ENCODE results near the gene TPRA1.

TPRA1 gene

DNA sequence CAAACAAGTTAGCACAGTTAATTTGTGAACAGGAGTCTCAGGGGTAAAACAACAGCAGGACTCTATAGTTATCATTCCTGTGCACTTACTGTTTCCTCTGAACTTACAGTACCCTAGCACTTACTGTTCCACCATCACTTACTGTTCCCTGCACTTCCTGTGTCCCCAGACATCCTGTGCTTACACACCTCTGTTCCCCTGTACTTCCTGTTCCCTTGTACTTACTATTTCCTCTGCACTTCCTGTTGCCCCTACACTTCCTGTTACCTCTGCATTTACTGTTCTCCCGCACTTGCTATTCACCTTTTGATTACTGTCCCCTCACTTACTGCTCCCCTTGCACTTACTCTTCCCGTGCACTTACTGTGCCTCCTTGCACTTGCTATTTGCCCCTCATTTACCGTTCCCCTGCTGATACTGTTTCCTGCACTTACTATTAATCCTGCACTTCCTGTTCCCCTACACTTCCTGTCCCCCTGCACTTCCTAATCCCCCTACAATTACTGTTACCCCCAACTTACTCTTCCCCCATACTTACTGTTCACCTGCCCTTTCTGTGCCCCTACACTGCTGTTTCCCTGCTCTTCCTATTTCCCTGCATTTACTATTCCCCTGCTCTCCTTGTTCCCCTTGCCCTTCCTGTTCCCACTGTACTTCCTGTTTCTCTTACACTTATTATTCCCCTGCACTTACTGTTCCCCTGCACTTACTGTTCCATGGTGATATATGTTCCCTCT is 30.3 kb downstream of the TPRA1 start:
- DNase-seq (ENCODE audit: low read depth), result no peak

DNA sequence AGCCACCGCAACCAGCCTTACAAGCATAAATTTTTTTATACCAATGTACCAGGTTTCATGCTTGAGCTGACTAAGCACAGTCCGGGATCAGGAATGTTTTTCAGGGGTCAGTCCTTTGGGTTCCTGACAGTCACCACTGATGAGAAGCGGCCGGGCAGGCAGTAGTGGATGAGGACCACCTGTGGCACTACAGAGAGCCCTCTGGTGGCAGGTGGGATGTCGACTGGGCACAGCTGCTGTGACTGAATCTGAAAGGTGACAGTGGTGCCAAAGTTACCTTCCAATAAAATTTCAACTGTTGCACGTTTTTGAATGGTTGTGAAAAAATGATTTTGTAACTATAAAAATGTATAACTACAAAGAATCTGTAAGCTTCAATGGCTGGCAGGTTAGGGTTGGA is 34.0 kb downstream of the TPRA1 start:
- DNase-seq (ENCODE audit: low read depth), result no peak

DNA sequence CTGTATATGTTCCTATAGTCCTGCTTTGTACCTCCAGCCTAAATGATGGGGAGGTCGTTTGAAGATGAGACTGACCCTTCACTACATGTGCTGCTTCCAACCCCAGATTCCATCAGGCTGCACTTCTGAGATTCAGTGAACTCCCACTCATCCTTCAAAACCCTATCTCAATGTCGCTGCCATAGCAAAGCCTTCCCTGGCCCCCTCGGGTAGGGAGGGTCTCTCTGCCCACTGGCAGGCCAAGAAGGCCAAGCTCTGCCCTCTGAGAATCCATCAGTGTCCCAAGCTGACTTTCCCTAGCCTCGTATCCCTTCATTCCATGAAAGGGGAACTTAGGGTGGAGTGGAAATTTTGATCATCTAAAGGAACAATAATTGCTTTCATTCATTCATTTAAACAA is 35.4 kb downstream of the TPRA1 start:
- no peak for DNase-seq (ENCODE audit: low read depth)

DNA sequence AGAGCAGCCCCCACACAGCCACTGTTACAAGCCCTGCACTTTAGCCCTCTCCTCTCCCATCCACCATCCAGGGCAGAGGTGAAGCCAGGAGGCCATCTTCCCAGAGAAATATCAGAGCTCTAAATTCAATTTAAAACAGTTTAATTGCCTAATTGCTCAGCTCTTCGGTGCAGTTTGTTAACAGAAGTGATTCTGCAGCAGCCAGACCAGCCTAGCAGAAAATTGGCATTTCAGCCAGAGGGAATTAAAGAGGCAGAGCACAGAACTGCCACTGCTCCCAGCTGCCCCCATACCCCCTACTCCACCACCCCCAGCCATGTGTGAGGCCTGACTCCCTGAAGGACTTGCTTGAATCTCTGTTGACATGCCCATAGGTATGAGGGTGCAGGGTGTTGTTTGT is 38.5 kb downstream of the TPRA1 start:
- DNase-seq (ENCODE audit: low read depth), result no peak

DNA sequence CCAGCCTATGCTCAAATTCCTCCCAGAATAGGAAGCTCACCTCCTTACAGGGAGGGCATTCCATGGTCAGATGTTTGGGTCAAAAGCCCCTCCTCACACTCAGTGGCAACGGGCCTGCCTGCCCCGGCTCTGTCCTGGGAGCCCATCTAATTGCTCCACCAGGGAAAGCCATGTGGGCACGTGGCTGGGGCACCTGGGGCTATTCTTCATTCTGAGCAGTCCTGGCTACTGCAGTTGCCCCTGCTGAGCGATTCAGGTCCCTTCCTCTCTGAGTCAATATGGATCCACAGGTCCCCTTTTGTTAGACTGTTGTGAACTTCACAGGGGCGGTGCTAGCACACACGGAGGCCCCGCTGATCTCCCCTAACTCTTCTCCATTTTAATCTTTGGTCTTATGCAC is 39.4 kb downstream of the TPRA1 start:
- DNase-seq (ENCODE audit: low read depth), result no peak

DNA sequence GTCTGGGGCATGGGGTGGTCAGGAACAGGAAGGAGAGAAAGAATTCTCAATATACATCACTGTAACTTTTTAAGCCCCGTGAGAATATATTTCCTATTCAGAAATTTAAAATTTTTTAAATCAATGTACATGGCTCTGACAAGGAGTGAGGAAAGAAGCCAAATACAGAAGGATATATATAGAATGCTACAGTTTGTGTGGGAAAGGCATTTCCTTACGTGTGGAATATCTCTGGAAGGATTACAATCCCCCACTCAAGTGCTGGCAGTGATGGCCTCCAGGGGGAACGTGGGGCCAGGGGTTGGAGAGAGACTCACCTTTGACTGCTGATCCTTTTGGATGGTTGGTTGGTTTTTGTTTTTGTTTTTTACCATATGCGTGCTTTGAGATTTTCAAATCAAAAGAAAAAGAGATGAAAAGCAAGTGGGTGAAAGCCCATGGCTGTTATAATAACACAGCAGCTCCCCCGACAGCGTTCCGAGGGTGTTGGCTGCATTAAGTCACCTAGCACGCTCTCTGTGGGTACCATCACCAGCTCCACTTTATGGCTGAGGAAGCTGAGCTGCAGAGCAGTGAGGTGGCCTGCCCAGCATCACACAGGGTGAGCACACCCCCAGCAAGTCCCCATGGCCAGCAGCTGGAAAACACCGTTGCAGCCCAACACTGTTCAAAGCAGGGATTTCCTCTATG is 39.9 kb downstream of the TPRA1 start:
- no peak for DNase-seq (ENCODE audit: low read depth)

DNA sequence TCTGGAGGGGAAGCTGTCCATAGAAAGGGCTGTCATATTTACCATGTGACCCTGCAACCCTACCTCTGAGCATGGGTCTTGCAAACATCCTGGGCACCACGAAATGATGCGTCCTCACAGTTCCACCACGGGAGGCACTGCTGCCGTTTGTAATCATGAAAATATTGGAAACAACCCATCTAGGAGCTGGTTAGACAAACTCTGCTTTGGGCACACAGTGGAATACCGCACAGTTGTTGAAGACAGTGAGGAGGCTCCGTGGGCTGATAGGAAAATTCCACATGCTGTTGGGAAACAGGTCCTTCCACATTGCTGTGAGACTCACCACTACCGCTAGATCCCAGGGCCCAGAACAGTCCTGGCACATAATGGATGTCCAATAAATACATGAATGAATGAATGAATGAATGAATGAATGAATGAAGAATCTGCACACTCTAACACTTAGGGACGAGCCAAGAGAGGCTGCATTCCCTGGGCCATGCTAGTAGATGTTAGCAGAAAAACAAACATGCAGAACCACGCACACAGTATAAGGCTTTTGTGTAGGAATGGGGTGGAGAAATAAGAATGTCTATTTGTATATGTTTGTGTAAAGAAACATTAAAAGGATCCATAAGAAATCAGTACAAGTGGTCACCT is 40.6 kb downstream of the TPRA1 start:
- DNase-seq (ENCODE audit: low read depth), result no peak

DNA sequence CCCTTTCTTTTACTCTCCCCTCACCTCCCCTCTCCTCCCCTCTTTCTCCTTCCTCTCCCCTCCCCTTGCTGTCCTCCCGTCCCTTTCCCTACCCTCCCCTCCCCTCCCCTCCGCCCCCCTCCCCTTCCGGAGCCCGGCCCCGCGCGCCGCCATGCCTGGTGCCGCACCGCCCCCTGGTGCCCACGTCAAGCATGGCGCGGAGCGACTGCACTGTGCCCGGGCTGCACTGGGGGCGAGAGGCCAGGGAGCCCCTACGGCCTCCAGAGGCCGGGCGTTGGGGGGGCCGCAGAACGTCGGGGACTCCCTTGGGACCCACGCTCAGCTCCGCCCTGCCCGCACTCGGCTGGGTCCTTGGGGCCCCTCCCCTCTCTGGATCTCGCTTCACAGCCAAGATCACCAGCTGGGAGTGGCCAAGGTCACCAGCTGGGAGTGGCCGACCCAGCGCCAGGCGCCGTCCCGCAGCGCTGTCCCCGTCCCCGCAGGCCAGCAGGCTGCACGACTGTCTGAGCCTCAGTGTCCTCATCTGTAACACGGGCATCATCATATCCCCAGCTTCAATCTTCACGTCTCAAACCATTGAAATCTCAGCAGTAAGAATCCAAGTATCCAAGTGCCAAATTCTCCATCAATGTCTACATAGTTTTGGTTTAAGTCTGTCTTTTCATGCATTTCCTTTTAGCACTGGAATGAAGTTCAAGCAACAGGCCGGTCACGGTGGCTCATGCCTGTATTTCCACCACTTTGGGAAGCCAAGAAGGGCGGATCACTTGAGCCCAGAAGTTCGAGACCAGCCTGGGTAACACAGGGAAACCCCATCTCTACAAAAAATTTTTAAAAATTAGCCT is 42.5 kb downstream of the TPRA1 start:
- DNase-seq (ENCODE audit: low read depth), result no peak

DNA sequence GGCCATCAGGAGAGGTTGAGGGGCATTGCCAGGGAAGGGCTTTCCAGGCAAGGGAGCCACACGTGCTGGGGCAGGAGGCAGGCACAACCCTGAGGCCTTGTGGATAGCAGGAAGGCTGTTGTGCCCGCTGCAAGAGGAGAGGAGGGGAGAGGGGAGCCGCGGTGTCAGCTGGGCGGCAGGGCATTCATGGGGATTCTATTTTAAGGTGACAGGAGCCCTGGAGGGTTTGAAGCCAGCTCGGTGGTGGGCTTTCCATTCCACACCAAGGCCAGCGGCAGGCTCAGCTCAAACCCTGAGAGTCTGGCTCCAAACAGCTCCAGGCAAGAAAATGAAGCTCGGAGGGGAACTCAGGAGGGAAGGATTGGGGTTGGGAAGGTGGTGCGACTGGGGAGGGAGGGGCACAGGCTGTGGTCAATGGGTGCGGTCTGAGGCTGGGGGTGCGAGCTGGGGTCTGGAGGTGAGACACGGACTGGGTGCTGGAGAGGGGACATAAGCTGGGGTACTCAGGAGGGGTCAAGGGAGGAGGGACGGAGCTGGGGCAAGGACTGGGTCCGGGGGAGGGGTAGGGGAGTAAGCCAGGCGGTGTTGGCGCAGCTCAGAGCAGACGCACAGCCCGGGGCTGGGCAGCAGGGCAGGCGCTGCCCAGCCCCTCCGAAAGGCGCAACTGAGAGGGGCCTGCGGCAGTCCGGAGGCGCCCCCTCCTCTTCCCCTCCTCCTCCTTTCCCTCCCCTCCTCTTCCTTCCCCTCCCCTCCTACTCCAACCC is 43.4 kb downstream of the TPRA1 start:
- DNase-seq (ENCODE audit: low read depth), result no peak

DNA sequence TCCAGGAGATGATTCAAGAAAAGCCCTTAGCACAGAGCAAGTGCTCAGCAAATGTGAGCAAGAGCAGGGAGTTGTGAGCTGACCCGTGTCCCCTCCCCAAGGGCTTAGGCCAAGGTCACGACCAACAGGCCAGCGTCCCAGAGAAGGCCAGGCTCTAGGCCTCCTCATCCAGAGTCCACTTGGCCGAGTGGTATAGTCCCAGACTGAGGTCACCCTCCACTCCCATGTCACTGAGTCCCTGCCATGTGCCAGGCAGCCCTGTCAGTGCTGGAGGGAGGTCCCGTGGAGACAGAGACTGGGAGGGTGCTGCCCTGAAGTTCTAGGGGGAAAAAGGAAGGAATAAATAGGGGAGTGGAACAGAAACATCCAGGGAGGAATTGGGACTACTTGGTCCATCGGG is 44.0 kb downstream of the TPRA1 start:
- no peak for DNase-seq (ENCODE audit: low read depth)

DNA sequence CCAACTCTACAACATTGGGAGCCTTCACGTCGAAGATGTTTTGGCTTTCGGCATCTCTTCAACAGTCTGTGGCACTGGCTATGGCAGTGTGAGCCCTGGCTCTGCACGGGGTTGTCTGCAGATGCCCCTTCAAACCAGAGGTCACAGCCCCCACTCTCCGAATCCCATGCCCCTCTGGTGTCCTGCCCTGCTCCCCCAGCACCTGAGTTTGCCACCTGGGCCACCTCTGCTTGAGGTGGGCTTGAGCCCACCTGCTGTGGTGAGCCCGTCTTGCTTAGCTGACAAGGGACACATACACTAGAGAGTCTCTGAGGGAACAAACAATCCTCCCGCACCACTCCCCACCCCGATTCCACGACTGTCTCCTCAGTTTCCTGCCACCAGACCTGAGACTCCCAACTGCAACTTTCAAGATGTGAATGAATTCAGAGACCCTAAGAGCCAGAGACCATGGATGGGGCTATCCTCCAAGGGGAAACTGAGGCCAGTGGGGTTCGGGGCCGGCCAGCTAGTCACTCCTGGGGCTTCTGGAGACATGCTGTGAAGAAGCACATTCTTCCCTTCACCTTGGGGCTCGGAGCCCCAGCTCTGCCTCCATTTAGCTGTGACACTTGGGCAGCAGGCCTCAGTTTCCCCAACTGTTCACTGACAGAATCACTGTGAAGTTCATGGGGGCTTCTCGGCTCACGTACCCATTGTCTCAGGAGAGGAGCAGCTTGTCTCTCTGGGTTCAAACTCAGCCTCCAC is 44.6 kb downstream of the TPRA1 start:
- DNase-seq (ENCODE audit: low read depth), result no peak

DNA sequence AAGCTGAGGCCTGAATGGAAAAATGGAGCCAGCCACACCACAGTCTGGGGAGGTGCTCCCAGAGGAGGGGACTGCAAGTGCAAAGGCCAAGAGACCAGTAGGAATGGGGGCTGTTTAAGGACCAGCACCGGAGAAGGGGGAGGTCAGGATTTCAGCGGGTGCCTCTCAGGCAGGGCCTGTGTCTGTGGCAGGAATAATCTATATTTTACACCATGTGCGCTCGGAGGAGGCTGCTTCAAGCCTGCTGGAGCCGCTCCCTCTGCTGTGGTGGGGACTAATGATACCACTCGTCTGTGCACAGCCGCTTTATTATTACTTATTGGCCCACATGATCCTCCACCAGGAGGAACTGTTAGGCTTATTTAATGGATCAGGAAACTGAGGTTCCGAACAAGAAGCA is 45.3 kb downstream of the TPRA1 start:
- DNase-seq (ENCODE audit: low read depth), result no peak

DNA sequence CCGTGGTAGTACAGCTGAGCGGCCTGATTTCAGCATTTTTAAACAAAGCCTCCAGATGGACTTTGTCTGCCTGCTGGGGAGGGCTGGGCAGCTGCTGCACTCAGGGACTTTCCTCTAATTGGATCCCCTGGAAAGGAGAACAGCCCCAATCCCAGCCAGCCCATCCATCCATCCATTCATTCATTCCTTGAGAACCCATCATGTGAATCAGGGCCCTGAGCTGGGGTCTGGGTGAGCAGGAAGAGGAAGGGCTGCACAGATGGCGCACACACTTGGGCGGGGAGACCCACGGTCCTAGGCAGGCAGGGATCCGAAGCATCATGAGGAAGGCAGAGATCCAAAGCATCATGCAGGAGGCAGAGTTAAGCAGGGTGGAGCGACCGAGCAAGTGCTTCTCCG is 45.7 kb downstream of the TPRA1 start:
- no peak for DNase-seq (ENCODE audit: low read depth)

DNA sequence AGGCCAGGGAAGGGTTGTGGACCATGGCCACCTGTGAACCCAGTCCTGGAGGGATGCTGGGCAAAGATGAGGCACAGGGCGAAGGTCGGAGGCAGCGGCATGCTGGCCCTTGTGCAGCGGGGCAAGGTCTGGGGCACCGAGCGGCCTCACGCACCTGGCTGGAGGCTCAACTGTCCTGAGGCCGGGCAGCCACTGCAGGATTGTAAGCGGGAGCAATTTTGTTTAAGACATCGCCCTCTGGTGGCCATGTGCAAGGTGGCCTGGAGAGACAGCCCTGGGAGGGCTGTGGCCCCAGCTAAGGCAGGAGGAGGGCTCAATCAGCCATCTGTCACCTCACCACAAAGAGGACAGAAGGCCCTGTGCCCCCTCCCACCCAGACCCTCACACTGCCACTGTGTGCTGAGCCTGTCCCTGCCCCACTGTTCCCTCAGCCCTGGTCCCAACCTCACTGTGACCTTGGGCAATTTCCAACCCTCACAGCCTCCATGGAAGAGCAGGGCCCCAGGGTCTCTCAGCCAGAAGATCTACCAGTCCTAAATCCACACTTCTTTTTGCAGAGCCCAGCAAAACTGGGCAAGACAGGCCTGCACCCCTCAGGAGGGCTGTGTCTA is 46.2 kb downstream of the TPRA1 start:
- peak; percentile 26 for DNase-seq (ENCODE audit: low read depth)

DNA sequence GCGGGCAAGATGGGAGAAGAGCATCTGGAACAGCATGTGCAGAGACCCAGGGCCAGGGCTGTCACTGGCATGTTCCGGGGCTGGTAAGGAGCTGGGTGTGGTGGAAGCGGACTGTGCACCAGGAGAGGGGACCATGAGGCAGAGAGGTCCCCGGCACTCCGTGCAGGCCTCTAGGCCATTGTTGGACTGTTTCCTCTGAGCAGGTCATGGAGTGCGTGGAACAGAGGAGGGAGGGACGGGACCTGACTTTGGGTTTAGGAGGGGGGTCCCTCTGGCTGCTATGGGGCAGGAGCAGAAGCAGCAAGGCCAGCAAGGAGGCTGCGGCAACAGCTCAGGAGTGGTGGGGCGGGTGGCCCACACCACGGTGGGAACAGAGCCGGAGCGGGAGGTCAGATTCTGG is 47.1 kb downstream of the TPRA1 start:
- no peak for DNase-seq (ENCODE audit: low read depth)

DNA sequence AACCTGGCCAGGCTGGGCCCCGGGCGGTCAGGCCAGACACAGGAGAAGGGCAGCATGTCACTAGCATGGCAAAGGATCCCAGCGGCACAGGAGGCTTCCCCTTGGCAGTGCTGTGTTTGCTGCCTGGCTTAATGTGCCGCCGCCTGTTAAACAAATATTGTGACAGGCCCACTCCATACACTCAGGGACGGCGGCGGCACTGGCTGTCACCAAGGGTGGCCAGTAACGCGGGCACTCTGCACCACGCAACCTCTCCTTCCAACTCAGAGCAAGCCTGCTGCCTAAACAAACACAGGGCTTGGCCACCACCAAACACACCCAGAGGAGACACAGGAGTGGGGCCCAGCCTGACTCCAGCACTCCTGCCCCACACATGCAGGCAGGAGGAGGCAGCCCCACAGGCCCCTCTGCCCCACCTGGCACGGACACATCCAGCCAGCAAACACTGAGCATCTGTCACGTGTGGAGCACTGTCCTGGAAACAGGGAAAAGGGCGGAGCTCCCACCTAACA is 48.0 kb downstream of the TPRA1 start:
- no peak for DNase-seq (ENCODE audit: low read depth)

DNA sequence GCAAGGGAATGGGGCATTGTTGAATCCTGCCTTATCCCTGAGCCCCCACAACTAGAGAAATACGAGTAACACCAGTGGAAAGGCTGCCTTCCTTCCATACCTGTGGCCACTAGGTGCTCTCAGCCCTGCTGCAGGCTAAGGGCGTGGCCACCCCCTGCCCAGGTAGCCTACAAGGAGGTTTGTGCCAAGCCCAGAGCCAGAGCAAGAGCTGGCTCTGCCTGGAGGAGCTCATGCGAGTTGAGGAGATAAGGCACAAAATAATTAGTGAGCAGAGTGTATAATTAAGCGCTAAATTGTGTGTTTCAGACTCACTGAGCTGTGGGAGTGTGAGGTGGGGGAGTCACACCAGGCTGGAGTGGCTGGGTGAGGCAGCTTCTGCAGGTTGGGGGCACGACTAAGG is 49.2 kb downstream of the TPRA1 start:
- no peak for DNase-seq (ENCODE audit: low read depth)

DNA sequence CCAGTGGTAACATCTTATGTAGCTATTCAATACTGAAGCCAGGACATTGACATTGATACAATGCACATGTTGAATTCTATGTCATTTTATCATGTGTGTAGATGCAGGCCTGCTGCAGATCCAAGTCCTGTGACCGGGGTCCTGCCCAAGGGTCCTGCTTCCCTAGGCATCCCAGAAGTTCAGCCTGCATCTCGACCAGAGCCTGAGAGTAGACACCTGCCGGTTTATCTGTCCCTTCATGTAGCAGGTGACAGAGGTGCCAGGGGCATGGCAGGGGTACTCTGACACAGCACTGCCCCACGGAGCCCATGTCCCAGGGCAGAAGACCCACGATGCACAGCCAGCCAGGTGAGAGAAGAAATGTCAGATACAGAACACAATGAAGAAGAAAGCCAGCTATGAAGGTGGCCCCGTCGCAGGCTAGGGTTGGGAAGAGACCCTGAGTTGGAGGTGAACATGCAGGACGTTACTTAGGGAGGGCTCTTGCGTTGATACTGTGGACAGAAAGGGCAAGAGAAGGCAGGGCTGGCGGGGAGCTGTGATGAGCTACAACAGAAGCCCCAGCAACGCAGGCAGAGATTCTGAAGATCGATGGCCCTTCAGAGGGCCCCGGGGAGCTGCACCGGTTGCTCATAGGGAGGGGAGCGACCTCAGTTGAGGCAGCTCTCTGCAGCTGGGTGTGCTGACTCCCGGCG is 51.0 kb downstream of the TPRA1 start:
- no peak for DNase-seq (ENCODE audit: low read depth)

DNA sequence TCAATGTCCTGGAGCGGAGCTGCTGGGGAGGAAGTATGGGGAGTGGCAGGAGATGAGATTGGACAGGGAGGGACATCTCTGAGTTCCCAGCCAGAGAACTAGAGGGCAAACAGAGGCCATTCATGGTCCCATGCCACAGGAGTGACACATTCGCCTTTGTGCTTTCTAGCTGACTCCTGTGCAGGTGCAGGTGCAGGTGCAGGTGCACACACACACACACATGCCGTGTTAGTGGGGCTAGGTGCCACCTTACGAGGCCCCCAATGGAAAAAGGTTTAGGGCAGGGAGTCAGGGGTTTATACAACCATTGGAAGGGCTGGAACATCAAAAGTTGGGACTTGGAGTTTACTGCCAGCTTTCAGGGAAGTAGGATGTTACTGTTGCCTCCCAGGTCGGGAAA is 52.0 kb downstream of the TPRA1 start:
- DNase-seq (ENCODE audit: low read depth), result no peak
